NCI-H1105 treated with DMSO at 0.1 percent for 48 hours (cell line): Measurements from ENCODE around the gene ZPBP.
"Not testable (repeated sequence)": the region's sequence is repeated elsewhere in the genome, so short reads cannot be mapped to it uniquely, and the experiment has no call there.

Experiments used
- DNase-seq: peaks from one replicate; lab custom pipeline; 2025; lab: John Stamatoyannopoulos, UW

ZPBP gene

DNA sequence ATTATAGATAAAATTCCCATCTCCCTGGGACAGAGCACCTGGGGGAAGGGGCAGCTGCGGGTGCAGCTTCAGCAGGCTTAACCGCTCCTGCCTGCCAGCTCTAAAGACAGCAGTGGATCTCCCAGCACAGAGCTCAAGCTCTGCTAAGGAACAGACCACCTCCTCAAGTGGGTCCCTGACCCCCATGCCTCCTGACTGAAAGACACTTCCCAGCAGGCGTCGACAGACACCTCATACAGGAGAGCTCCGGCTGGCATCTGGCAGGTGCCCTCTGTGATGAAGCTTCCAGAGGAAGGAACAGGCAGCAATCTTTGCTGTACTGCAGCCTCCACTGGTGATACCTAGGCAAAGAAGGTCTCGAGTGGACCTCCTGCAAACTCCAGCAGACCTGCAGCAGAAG lies 51.9 kb downstream of the ZPBP start:
- DNase-seq: not testable (repeated sequence)

DNA sequence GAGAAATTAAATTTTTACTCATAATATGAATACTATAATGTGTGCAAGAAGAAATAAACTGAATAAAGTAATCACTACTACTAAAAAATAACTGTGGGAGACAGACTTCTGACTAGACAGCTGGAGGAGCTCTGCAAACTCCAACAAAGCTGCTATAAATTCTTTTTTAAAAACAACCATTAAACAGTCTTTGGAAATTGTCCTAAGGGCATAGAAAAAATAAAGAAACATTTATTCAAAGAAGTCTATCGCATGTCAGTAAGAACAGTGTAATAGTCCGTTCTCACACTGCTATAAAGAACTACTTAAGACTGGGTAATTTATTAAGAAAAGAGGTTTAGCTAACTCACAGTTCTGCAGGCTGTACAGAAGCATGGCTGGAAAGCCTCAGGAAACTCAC lies 56.0 kb downstream of the ZPBP start:
- DNase-seq: no peak

DNA sequence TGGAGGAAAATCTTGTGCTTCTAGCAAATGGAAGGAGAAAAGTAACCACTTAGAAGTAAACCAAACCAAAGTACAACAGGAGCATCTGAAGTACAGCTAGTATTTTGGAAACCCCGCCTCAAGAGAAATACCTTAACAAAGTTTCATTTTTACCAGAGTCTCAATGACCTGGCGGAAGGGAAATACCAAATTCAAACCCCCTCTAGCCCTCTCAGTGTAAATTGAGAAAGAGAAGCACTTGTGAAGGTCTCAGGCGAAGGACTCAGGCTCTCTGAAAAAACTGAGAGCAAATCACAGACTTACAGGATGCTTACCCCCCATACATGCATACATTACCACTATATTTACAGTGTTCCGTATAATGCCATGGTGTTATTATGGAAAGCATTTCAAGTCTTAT lies 70.1 kb downstream of the ZPBP start:
- no peak for DNase-seq

DNA sequence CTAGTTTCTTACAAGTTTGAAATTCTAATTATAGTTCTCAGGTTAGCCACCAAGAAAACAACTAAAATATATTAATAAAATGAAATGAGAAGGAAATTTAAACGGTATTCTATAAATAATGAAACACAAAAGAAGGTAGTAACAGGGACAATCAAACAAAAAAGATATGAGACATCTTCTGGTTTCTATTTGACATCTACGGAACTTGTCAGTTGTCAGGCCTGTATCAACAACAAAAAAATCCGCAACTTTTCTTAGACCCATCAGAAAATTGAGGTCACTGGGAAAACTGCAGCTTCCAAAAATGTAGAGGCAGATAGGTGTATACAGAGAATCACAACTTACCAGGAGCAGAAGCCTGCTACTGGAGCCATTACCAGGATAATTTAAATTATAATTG lies 70.6 kb downstream of the ZPBP start:
- no peak for DNase-seq

DNA sequence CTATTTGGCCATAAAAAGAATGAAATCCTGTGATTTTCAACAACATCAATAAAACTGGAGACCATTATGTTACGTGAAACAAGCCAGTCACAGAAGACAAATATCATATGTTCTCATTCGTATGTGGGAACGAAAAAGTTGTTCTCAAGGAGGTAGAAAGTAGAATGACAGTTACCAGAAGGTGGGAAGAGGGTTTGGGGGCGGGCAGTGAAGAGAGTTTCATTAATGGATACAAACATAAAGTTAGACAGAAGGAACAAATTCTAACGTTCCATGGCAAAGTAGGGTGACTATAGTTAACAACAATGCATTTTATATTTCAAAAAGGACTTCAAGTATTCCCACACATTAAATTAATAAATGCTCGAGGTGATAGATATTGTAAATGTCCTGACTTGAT lies 97.4 kb downstream of the ZPBP start:
- DNase-seq: no peak

DNA sequence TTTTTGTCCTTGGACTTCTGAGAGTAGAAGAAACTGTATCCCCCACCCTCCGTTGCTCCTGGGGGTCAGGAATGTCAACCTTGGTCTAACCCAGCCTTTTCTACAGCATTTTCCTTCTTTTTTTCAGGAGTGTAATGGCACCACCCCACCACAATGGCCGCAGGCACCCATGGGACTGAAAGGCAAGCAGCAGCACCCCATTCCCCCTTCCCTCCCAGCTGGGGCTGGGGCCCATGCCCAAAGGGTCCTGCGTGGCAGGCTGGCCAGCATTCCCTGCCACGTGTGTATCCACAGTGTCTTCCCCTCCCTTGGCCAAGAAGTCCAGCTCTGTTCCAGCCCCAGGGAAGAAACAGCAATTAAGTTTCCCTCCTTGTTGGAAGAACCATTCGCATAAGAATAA lies 106.9 kb downstream of the ZPBP start:
- no peak for DNase-seq

DNA sequence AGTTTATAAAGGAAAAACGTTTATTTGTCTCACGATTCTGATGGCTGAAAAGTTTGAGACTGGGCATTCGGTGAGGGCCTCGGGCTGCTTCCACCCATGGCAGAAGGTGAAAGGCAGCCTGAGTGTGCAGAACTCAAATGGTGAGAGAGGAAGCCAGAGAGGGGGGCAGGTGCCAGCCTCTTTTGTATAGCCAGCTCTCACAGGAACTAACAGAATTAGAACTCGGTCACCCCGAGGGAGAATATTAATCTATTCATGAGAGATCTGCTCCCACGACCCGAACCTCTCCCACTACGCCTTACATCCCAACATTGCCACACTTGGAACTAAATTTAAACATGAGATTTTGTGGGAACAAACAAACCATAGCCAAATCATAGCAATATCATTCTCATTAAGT lies 112.6 kb downstream of the ZPBP start:
- no peak for DNase-seq

DNA sequence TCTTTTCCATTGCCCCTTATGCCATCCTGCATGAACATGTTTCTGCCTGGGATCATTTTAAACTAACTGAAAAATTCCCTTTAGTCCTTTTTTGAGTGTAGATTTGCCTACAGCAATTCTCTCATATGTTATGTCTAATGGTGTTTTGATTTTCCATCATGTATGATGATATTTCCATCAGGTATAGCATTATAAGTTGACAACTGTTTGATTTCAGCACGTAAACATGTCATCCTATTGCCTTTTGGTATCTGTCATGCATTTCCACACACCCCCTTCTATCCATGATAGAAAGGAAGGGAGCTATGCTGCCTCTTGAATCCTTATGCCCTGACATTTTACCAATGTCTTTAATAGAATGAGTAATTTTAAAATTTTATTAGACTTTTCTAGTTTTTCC lies 116.8 kb downstream of the ZPBP start:
- DNase-seq: no peak

DNA sequence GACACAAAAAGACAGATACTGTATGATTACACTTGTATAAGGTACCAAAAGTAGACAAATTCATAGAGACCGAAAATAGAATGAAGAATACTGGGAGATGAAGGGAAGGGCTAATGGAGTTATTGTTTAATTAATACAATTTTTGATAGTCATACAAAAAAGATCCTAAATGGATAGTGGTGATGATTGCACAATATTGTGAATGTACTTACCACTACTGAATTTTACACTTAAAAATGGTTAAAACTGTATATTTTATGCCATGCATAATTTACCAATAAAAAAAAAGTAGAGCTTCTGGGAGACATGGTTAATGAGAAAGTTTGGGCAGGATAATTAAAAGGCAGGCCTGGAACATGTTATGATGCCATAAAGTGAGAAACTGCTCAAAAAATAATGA lies 119.0 kb downstream of the ZPBP start:
- DNase-seq: no peak

DNA sequence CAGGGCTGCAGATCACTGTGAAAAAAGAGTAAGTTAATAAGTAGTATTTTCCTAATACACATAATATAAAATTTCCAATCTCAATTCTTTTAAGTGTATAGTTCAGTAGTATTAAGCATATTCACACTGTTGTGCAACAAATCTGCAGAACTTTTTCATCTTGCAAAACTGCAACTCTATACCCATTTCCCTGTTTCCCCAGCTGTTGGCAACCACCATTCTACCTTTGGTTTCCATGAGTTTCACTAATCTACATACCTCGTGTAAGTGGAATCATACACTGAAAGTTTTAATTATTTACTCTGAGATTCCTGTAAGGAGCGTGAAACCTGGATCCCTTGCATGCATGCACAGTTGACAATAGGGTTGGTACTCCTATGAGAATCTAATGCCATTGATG lies 155.4 kb downstream of the ZPBP start:
- DNase-seq: no peak

DNA sequence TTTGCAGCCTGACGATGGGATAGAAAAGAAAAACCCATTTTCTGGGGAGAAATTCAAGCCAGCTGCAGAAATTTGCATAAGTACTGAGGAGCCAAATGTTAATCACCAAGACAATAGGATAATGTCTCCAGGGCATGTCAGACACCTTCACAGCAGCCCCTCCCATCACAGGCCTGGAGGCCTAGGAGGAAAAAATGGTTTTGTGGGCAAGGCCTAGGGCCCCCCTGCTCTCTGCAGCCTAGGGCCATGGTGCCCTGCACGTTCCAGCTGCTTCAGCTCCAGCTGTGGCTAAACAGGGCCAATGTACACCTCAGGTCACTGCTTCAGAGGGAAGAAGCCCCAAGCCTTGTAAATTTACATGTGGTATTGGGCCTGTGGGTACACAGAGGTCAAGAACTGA lies 161.4 kb downstream of the ZPBP start:
- DNase-seq: no peak

DNA sequence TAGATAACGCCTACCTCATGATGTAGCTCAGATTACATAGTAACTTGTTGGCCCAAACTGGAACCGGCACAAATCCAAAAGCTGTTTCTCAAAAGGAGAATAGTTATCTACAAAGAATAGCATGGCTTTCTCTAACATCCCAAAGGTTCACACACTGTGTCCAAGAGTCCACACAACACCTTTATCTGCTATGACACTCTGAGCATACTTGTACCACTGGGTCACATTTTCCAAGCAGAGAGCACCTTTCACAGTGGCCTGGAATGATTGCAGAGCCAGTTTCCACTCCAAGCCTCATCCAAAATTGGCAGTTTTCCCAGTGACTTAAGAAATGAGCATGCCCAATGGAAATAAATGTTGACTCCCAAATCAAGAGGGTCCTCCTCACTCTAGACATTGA lies 164.3 kb downstream of the ZPBP start:
- peak; percentile 23 for DNase-seq

DNA sequence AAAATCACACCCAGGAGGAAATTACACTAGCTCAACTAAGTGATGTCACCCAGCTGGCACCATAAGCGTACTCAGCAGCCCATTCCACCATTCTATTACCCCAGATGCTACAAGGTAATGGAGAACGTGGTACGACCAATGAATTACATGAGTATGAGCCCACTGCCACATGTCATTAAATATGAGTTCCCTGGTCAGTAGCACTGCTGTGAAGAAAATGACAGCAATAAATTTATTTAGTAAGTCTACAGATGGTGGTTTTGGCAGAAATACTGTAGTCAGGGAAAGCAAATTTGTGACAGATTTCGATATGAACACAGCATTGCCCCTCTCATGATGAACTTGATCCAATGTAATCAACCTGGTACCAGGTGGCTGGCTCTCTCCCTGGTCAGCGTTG lies 165.4 kb downstream of the ZPBP start:
- DNase-seq: no peak

DNA sequence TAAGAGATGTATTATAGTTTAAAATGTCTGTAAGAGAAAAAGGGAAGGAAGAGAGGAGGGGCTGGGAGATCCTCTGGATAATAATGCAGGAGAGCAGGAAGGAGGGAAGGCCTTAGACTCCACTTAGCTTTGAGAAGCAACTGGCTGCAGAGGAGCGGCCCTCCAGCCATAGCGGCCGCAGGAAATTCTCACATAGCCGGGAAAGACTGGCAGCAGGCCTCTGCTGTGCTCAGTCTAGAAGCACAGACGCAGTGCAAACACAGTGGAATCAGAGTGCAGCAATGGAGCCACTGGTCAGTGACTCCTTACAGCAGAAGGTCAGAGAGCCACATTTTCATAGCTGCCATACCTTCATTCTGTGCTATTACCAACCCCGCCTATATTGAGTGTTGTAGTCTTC lies 166.3 kb downstream of the ZPBP start:
- no peak for DNase-seq

DNA sequence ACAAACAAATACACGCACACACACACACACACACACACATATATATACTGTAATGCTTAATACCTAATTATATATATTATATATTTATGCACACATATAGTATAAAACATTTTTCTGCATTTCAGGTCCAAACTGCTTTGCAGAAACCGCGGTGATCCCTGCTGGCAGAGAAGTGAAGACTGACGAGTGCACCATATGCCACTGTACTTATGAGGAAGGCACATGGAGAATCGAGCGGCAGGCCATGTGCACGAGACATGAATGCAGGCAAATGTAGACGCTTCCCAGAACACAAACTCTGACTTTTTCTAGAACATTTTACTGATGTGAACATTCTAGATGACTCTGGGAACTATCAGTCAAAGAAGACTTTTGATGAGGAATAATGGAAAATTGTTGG lies 181.1 kb downstream of the ZPBP start:
- no peak for DNase-seq

DNA sequence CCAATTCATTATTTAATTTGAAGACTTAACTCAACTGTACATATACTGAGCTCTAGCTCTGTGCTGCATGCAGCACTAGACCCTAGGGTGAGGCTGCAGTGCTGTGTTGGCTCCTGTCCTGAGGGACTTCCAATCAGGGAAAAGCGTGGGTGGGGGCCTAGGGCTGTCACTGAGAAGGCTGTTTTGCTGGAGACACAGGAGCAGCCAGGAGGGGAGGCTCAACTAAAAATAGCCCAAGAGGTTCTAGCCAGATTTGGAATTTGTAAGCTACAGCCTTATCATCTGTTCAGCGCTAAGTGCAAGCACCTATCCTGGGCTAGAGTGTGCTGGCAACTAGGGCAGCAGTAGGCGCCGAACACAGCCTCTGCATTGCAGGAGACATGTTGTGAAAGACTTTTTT lies 198.5 kb downstream of the ZPBP start:
- no peak for DNase-seq

DNA sequence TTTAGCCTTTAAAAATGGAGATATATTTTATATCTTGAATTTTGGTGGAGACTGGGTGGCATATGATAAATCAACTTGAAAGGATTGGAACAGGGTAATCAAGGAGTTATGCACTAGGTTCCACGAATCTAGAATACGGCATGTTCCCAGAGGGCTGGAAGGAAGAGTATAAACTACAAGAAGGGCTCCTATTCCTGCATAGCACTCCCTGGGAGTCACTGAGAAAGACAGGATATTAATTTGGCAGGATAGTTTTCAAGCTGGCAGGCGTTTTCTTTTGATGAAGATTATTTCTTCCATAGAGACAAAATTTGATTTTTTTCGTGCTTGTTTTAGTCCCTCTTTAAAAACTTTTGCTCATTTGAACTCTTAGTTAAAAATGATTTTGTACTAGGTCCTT lies 199.9 kb downstream of the ZPBP start:
- no peak for DNase-seq

DNA sequence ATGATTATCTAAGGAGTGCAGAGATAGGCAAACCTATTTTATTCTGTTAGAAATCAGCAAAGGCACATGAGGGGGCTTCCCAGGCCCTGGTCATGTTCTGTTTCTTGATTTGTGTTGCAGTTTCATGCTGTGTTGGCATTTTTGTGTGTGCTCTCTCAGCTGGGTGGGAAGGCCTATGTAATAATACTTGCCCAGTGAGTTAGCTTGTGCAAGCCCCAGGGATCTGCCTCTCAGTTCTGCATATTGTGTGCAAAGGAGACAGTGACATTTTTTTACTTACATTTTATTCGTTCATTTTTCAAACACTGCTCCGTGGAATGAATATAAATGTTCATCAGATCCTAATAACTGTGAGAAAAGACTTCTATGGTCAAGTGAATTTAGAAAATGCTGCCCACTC lies 200.6 kb downstream of the ZPBP start:
- no peak for DNase-seq
